GM18519 (cell line): ENCODE results near the gene SNORC.

Experiments used
- ATAC-seq: cut with Tn5 transposase; IDR thresholded peaks from one replicate; pipeline ENCODE4 v1.9.1; 2021; ENCODE audit warnings: mild to moderate bottlenecking, moderate library complexity; ENCODE audit not compliant: unreplicated experiment, low FRiP score

The SNORC gene

GRCh38 chr2:232920055-232920454 lies 50.0 kb downstream of the SNORC start:
- ATAC-seq = no peak

DNA sequence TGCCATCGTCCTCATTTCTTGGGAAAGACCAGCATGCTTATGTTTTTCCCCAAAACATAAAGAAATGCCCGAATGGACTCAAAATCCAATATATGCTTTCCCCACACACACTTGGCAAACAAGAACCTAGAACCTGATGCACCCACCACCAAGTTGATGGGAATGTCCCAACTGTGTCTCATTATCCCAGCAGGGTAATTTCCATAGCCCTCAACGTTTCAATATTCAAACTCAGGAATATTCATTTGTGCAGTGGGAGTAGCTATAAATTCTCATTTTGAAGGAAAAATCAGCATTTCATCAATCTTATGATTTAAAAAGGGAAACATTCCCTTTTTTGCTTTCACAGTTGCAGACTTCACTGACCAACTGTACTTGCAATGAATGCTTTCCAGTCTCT lies 50.7 kb downstream of the SNORC start:
- no peak for ATAC-seq

- no peak for ATAC-seq
Measured at GRCh38 chr2:232924433-232924832, 54.4 kb downstream of the SNORC start.

DNA sequence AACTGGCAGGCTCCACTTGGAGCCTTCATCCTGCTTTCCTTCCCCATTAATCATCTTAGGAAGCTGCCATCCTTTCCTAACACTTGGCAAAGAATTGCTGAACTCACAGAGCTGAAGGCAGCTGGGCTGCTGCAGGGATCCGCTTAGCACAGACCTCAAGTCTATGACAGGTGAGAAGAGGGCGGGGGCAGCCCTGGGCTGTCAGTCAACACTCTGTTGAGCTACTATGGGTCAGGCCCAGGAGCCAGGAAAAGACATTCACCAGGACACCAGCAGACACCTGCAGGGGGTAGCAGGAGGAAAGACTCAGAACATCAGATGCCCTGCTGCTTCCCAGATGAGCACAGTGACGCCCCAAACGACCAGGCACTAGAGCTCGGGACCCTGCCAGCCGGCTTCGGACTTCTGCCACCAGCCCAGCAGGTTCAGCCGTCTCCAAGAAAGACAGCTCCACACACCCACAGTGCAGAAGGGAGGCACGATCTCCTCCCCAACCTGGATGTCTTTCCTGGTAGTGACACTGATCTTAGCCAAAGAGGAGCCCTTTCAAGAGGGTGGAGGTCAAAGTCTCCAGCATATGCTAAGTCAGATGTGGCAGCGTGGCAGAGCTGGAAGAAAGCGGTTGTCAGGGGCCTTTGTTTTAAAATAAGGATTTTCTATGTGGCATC lies 55.2 kb downstream of the SNORC start:
- no peak for ATAC-seq

- no peak for ATAC-seq
Measured at GRCh38 chr2:232925821-232926156, 55.7 kb downstream of the SNORC start.

GRCh38 chr2:232926431-232926939 lies 56.4 kb downstream of the SNORC start:
- no peak for ATAC-seq

DNA sequence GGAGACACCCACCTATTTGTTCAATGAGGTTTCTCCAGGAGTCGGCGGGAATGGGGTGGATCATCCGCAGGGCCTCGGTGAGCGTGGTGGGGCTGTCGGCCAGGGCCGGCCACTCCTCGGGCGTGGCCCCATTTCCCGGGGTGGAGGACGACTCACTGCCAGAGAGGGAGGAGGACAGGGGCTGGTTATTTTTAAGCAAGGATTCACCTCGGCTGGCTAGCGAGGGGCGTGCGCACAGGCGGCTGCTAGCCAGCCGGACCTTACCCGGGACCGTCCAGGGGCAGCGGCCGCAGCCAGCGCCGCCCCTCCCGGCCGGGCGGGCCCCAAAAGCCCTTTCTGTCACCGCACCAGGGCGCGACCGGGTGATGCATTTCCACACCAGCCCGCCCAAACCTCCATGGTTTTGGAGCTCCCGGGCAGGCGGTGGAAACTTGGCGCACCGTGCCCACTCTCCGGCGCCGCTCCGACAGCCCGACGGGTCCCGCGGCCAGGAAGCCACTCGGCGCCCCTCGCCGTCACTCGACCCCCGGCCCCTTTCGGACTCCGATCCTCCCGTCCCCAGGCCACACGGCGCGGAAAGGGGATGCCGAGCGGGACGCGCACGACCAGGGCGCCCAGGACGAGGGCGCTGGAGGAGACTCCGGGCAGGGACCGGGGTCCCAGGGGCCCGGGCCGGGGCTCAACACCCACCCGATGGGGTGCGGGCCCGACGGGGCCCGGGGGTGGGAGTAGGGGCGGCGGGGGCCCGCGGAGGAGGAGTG lies 57.1 kb downstream of the SNORC start:
- ATAC-seq = no peak

DNA sequence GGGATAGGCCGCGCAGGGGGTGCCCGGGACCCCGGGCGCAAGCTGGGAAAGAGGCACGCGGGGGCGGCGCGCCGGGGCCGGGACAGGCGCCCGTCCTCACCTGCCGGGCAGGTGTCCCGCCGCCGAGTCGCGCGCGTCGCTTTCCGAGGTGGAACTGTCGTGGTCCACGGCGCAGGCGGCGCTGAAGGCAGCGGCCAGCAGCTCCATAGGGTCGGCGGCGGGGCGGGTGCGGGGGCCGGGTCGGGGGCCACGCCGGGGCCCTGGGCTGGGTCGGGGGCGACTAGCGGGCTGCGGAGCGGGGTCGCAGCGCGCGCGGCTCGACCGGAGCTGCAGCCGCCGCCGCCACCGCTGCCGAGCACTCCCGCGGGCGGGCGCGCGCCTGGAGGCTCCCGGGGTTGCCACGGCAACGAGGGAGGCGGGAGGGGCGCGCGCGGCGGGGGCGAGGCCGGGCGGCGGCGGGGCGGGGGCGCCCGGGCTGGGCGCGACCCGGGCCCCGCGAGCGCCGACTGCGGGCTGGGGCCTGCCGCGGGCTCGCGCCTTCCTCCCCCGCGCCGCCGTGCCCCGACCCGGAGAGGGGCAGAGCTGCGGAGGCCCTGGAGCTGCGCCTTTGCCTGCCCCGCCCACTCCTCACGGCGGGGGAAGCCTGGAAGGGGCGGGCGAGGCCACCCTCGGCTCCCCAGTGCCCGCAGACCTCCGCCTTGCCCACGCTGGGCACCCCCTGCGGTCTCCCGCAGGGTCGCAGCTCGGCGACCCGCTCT lies 57.9 kb downstream of the SNORC start:
- ATAC-seq = no peak
